OCI-LY1 (cell line): ENCODE data around the gene SRSF11.

Experiments
- H2AFZ ChIP-seq: fragments of 200-600 bp; sonication (generic), shearing (Covaris generic); 2 replicates; pipeline ENCODE4 v1.6.0; 2014; ENCODE audit warnings: antibody characterized with exemption, mild to moderate bottlenecking, low read length
- H3F3A ChIP-seq: fragments of 200-600 bp; sonication (generic), shearing (Covaris generic); 2 replicates; pipeline ENCODE4 v1.6.0; 2014; ENCODE audit warnings: mild to moderate bottlenecking, antibody characterized with exemption, low read length, moderate library complexity; ENCODE audit not compliant: insufficient read depth
- H3K27ac ChIP-seq: fragments of 200-600 bp; sonication (generic); 2 replicates; pipeline ENCODE4 v1.5.1; 2014; ENCODE audit warnings: low read length, mixed run types, mild to moderate bottlenecking, low read depth; ENCODE audit not compliant: poor library complexity, severe bottlenecking
- H3K27me3 ChIP-seq: fragments of 200-600 bp; sonication (generic); 2 replicates; pipeline ENCODE4 v1.6.0; 2014; ENCODE audit warnings: antibody characterized with exemption, mild to moderate bottlenecking, low read length, moderate library complexity; ENCODE audit not compliant: insufficient read depth
- H3K36me3 ChIP-seq: fragments of 200-600 bp; sonication (generic); 2 replicates; pipeline ENCODE4 v1.6.1; 2014; ENCODE audit warnings: mild to moderate bottlenecking, antibody characterized with exemption, low read length, moderate library complexity, mixed read lengths; ENCODE audit not compliant: insufficient read depth
- H3K4me1 ChIP-seq: fragments of 200-600 bp; sonication (generic); 2 replicates; pipeline ENCODE4 v1.5.1; 2014; ENCODE audit warnings: mild to moderate bottlenecking, low read length, moderate library complexity; ENCODE audit not compliant: insufficient read depth, severe bottlenecking
- H3K4me2 ChIP-seq: fragments of 200-600 bp; sonication (generic), shearing (Covaris generic); 2 replicates; pipeline ENCODE4 v1.6.1; 2014; ENCODE audit warnings: low read length
- H3K4me3 ChIP-seq: fragments of 200-600 bp; sonication (generic); 2 replicates; pipeline ENCODE4 v1.5.1; 2014; ENCODE audit warnings: low read length, low read depth, mild to moderate bottlenecking, mixed read lengths; ENCODE audit not compliant: poor library complexity, severe bottlenecking
- H3K79me2 ChIP-seq: fragments of 200-600 bp; shearing (Covaris generic); 2 replicates; pipeline ENCODE4 v1.6.1; 2016; ENCODE audit warnings: mixed run types, low read length, mixed read lengths; ENCODE audit not compliant: insufficient read depth
- H3K9ac ChIP-seq: fragments of 200-600 bp; sonication (generic), shearing (Covaris generic); 2 replicates; pipeline ENCODE4 v1.6.1; 2014; ENCODE audit warnings: mild to moderate bottlenecking, low read length, mixed read lengths
- H3K9me2 ChIP-seq: fragments of 200-600 bp; sonication (generic), shearing (Covaris generic); 2 replicates; pipeline ENCODE4 v1.6.1; 2014; ENCODE audit warnings: low read depth, mild to moderate bottlenecking, low read length, mixed read lengths
- H3K9me3 ChIP-seq: fragments of 200-600 bp; shearing (Covaris generic); 2 replicates; pipeline ENCODE4 v1.6.1; 2014; ENCODE audit warnings: low read length, mixed read lengths
- H4K20me1 ChIP-seq: fragments of 200-600 bp; sonication (generic), shearing (Covaris generic); 2 replicates; pipeline ENCODE4 v1.6.0; 2016; ENCODE audit warnings: mild to moderate bottlenecking, low read length; ENCODE audit not compliant: insufficient read depth
- EZH2 ChIP-seq: fragments of 200-600 bp; sonication (generic), shearing (Covaris generic); IDR thresholded peaks from 2 replicates; pipeline ENCODE4 v1.8.0; 2017; ENCODE audit warnings: borderline replicate concordance, mixed run types, mild to moderate bottlenecking, antibody characterized with exemption, low read length, moderate library complexity, mixed read lengths
- TF ChIP-seq, protein P1 (sequence below): fragments of 200-600 bp; sonication (generic), shearing (Covaris generic); IDR thresholded peaks from 2 replicates; pipeline ENCODE4 v1.5.1; 2017; ENCODE audit warnings: mild to moderate bottlenecking, antibody characterized with exemption, low read length, moderate library complexity, mixed read lengths

SRSF11 gene

GRCh38 chr1:70220517-70221237, 503 bp upstream of the SRSF11 start:
- no peak for TF ChIP-seq EZH2
- TF ChIP-seq, protein P1, sequence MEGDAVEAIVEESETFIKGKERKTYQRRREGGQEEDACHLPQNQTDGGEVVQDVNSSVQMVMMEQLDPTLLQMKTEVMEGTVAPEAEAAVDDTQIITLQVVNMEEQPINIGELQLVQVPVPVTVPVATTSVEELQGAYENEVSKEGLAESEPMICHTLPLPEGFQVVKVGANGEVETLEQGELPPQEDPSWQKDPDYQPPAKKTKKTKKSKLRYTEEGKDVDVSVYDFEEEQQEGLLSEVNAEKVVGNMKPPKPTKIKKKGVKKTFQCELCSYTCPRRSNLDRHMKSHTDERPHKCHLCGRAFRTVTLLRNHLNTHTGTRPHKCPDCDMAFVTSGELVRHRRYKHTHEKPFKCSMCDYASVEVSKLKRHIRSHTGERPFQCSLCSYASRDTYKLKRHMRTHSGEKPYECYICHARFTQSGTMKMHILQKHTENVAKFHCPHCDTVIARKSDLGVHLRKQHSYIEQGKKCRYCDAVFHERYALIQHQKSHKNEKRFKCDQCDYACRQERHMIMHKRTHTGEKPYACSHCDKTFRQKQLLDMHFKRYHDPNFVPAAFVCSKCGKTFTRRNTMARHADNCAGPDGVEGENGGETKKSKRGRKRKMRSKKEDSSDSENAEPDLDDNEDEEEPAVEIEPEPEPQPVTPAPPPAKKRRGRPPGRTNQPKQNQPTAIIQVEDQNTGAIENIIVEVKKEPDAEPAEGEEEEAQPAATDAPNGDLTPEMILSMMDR: no peak
- peak overlapping the region; percentile 77; the same call in 1 of the 2 replicates for H2AFZ ChIP-seq
- peaks cover 74% of the 10 kb centered on the region for H3K79me2 ChIP-seq
- no peaks in the 10 kb centered on the region for H3K9me3 ChIP-seq
- H3K36me3 ChIP-seq: peaks cover 43% of the 10 kb centered on the region
- H3K9ac ChIP-seq: peak overlapping the region; percentile 96
- H4K20me1 ChIP-seq: 0 out of 2 replicates have a peak, but pooled peaks cover 10% of the 10 kb centered on the region
- no peaks in the 10 kb centered on the region for H3K9me2 ChIP-seq
- H3F3A ChIP-seq: no peaks in the 10 kb centered on the region
- H3K4me2 ChIP-seq: peak overlapping the region; percentile 84
- H3K4me3 ChIP-seq: peak overlapping the region; percentile 89
- H3K27ac ChIP-seq: peak overlapping the region; percentile 82
- H3K27me3 ChIP-seq: no peaks in the 10 kb centered on the region
- H3K4me1 ChIP-seq: peaks cover 47% of the 10 kb centered on the region

DNA sequence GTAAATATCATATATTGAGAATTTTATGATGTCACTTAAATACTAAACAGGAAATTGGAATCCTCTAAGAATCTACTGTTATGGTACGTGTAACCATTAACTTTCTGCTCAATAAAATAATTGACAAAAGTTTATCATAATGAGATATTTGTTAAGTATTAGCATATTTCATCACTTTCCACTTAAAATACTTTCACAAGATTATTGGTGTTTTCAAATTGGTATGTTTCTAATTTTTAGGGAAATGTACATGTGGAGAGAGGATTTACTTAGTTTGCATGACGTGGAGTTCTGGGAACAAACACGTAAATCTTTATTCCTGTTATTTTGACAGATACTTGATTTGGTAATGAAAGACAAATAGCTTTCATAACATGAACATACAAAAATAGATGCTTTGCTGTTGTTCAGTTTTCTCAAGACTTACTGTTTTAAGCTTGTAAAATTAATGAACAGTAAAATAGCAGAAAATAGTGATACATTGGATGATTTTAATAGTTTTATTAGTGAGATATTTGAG, 1.6 kb downstream of the SRSF11 start:
- no peak for TF ChIP-seq EZH2
- TF ChIP-seq, protein P1: no peak
- H3K4me3 ChIP-seq: peak overlapping the region; percentile 89
- peak overlapping the region; percentile 84 for H3K4me2 ChIP-seq
- H3K9me2 ChIP-seq: no peaks in the 10 kb centered on the region
- no peaks in the 10 kb centered on the region for H3K27me3 ChIP-seq
- peaks cover 60% of the 10 kb centered on the region for H3K36me3 ChIP-seq
- H3K9ac ChIP-seq: peak overlapping the region; percentile 96
- peaks cover 10% of the 10 kb centered on the region; the same call in 1 of the 2 replicates for H4K20me1 ChIP-seq
- no peaks in the 10 kb centered on the region for H3F3A ChIP-seq
- H3K27ac ChIP-seq: no peak overlapping the region
- H3K4me1 ChIP-seq: peaks cover 47% of the 10 kb centered on the region
- H2AFZ ChIP-seq: no peak overlapping the region
- H3K79me2 ChIP-seq: peaks cover 84% of the 10 kb centered on the region
- no peaks in the 10 kb centered on the region for H3K9me3 ChIP-seq

DNA sequence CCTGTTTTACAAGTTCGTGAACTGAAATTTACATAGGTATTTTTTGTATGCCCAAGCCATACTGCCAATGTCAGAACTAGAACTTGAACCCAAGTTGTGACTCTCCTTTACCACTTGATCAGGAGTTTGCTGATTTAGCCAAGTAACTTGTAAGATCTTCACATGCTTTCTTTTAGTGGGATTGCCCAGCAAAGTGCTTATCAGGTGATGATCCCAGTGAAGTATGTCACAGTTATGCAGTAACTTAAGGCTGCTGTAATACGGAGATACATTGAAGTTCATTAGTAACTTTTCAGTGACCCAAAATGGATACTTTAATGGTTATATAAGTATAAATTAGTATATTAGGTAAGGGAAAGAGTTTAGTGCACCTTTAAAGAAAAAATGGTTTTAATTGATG, 3.8 kb downstream of the SRSF11 start:
- Histone ChIP-seq H3K27me3 (no peaks in the 10 kb centered on the region), H4K20me1 (peaks cover 15% of the 10 kb centered on the region; the same call in 1 of the 2 replicates), H3K36me3 (peaks cover 82% of the 10 kb centered on the region), H2AFZ (no peak overlapping the region), H3K4me2 (peak overlapping the region; percentile 84; the same call in 1 of the 2 replicates), H3K79me2 (peaks cover 78% of the 10 kb centered on the region), H3K9me2 (no peaks in the 10 kb centered on the region), H3K27ac (no peak overlapping the region), H3K9ac (no peak overlapping the region), H3K4me3 (no peak overlapping the region), H3K9me3 (no peaks in the 10 kb centered on the region), H3K4me1 (peaks cover 40% of the 10 kb centered on the region), H3F3A (no peaks in the 10 kb centered on the region)
- TF ChIP-seq EZH2: no peak
- TF ChIP-seq, protein P1: no peak
